Activated T-cell treated with anti-CD3 and anti-CD28 coated beads, Interleukin-2, amount 50 U/mL, for 48 hours (primary cell): ENCODE results near the gene PDGFC.

Experiments used
- DNase-seq, 2 experiments: peaks; one replicate each; pipeline ENCODE4 v3.0.0-alpha.2; 2020

Gene PDGFC

DNA sequence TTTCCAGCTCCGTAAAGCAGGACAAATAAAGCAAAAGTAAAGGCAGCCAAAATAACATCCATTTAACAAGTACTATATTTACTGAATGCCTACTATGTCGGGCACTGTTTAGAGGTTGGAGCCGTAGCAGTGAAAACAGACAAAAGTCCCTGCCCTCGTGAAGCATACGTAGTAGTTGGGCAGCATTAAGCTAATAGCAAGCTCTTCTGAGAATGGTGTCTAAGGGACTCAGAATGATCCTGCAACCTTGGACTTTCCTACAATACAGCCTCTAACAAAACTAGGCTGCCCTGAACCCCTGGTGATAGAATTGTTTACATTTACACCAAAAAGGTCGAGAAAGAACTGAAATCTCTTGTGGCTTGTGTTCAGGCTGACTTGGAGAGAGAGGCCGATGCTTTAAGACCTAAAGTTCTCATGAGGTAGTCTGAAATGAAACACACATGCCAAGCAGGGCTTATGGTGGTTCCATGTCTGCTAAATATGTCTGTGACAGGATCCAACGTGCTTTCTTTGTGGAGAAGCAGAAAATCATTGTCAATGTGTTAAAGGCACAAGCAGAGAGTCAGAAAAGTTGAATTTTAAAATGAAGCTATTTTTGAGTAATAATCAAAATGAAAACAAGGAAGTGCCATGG is 898 bp upstream of the PDGFC start:
- no peak for DNase-seq

- peak in 1 of 2 experiments; percentile 16 for DNase-seq
These were observed 379 bp downstream of the PDGFC start for GRCh38 chr4:156971165-156971675.

DNA sequence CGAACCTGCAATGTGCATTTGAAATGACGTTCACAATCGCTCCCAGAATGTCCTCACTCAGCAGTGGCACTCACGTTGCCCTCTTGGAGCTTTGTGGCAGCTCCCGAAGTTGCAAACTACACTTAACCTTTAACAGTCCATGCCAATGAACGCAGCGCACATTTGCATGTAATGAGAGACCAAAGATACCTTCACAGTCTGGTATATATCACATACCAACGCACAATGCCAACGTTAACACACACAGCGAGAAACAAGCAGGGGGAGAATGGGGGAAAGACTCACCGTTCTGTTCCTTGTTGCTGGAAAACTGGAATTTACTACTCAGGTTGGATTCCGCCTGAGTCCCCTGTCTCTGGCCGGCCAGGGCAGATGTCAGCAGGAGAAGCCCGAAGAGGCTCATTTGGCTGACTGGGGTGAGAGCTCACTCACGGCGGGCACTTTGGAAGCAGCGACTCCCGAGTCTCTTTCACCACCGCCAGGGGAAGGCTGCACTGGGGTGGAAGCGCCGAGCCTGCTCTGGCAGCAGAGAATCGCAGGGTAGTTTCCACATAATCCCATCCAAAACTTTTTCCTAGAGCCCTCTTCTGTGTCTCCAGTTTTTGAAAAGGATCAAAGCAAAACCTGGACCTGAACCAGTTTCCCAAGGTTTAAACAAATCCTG is 966 bp downstream of the PDGFC start:
- DNase-seq = peak in 1 of 2 experiments; percentile 18

DNA sequence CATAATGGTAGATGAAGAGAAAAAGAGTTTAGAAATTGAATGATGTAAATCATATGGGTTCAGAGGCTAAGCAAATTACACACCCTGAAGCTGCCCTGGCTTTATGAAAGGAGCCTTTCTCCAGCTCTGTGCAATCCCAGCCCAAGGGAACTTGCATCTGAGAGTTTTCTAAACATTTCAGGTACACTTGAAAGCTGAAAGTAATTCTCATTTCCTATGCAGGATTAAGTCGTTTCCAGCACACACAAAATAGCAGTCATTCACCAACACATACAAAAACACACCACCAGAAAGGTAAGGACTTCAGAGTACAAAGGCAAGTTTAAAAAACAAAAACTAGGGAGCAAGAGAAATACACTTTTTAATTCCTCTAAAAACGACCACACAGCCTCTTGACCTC is 1.7 kb downstream of the PDGFC start:
- DNase-seq = no peak

GRCh38 chr4:156969101-156969500 is 2.5 kb downstream of the PDGFC start:
- no peak for DNase-seq

GRCh38 chr4:156968479-156968984 is 3.1 kb downstream of the PDGFC start:
- DNase-seq = peak; percentile 35 to 37

DNA sequence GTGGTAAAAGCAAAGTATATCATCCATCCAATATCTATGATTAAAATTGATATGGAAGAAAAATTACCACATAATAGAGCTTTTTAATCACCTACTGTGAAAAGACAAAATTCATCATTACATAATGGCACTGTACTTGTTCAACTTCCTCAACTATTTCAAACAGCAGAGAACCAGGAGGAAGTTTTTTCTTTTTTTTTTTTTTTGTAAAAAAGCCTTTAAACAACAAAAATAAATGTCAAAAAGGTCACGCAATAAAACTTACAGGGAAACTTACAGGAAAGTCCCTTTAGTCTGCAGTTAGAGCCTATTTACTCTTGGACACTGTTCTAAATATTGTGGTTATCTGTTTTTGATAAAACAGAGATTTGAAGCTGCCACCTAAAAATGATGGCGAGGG is 4.8 kb downstream of the PDGFC start:
- no peak for DNase-seq

- no peak for DNase-seq
These were observed 8.2 kb downstream of the PDGFC start for GRCh38 chr4:156963419-156963818.

DNA sequence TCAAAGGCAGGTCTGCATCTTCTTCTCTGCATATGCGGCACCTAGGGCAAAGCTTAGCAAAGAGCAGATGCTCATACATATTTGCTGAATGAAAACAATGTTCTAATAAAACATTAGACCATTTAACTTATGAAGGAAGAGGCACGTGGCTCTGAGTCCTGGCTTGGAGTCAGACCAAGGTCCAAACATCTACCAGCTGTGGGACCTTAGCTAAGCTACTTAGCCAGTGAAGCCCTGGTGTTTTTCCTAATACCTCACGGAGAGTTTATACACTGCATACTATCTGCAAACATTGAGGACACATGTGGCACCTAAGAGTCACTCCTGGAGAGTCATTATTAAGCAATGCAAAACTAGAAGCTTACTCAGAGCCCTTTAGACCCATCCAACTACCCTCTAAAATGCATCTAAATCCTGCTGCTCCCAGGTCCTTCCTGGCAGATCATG is 9.0 kb downstream of the PDGFC start:
- no peak for DNase-seq

GRCh38 chr4:156962058-156962358 is 9.6 kb downstream of the PDGFC start:
- DNase-seq = no peak

DNA sequence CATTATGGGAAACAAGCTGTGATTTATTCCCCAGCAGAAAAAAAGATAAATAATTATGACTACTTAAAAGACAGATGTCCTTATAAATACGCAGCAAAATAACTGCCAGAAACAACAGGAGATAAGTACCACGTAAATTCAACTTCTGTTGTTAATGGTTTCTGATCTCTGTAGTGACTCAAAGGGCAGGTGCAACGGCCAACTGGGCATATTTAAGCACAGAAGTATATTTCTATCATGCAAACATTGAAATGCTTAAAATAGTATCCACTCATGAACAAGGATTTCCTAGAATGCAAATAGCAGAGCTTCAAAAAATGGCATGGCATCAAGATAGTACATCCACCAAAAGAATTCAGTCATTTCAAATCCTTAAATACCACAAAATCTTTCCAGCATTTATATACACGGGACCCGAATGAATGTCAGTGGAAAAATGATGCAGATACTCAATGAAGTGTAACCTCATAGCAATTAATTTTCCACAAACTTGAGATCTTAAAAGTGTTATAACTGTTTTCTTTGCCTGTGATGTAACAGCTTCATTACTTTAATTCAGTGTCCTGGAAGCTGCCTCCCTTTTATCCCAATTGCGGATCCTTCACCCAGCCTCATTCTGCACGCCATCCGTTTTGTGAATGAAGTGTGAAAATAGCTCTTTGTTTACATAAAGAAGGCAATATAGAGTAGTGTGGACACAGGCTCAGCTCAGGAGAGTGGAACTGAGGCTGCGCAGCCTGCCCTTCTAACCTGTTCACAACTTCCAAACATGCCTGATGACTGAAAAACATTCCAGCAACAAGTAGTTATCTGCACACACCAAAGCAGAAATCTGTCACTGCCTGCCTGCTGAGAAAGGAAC is 10.2 kb downstream of the PDGFC start:
- no peak for DNase-seq

- no peak for DNase-seq
These were observed 12.3 kb downstream of the PDGFC start for GRCh38 chr4:156959298-156959702.

DNA sequence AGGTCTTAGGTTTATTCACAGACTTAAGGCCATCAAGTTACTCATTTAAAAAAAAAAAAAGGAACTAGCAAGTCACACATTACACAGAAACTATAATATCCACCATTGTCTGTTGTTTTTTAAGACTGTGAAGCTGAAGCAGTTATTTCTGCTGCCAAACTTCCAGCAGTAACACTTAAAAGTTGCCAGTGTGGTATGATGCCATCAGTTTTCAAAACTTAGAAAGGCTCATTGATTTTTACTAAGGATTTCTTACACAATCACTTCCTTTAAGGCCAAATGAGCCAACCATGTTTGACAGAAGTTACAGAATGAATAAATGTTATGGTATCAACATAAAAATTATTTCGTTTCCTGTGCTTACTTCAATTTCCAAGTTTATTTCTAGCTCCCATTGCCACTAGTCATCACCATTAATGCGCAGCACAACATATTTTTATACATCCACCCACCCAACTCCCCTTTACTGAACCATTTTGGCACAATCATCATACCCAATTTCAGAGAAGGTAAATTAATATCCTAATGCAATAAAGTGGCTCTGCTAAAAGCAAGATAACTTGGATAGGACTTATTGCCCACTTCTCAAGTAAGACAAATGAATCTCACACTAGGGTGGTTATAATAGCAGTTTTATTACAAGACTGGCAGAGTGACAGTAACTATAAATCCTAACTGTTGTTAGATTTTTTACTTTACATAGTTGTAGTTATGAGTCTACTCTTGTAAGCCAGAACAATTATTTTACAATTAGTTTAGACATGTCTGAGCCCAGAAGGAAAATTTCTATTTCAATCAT is 13.1 kb downstream of the PDGFC start:
- no peak for DNase-seq

GRCh38 chr4:156957556-156957955 is 14.0 kb downstream of the PDGFC start:
- DNase-seq = no peak

DNA sequence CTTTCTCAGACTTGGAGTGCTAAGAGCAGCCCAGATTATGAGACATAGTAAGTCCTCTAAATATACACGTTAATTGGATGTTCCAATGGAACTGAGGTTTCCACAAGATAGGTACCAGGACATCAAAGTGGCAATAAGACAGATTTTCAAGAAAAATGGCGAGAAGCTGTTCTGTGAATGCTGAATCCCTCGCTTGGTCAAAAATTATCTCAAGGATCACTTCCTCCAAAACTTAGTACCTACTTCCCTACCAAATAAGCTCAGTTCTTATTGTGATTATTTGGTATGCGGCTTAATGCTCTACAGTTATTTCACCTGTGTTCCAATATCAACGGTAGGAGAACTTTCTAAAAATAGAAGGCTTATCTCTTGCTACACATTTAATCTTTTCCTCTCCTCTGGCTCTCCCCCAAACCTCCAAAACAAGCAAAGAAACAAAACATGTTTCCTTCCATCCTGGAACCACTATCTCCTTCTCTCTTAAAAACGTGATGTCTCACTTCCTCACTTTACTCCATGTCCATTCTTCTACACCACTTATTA is 14.7 kb downstream of the PDGFC start:
- no peak for DNase-seq

DNA sequence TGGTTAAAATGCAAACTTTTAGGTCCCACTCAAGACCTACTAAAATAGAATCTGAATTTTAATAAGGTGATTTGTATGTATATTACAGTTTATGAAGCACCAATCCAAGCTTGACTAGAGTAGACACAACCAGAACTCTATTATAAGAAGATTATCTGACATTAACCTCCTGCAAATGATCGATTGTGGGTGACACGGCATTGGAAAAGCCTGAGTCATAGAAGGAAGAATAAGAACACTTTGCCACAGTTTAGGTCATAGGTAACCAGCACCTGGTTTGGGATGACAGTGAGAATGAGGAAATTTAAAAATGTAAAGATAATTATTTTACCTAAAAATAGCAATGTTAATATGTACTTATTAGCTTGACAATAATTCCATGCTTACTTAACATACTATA is 15.2 kb downstream of the PDGFC start:
- DNase-seq = no peak

DNA sequence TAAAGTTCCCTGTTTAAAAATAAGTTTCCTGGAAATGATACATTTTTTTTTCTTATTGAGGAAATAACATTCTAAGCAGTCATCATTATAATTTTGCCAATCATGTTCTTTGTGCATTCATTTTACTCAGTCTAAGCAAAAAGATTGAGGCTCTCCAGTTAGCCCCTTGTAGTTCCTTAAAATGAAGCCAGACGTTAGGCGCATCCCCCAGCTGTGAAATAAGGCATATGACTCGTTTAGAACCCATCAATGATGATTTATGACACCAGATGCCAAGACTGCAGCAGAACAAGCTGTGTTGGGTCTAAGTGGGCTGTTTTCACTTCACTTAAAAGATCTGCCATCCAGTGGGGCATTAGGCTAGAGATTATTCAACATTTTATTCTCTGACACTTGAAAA is 17.0 kb downstream of the PDGFC start:
- no peak for DNase-seq

GRCh38 chr4:156953951-156954350 is 17.6 kb downstream of the PDGFC start:
- no peak for DNase-seq

- DNase-seq = no peak
These were observed 18.6 kb downstream of the PDGFC start for GRCh38 chr4:156953001-156953400.

GRCh38 chr4:156952078-156952759 is 19.4 kb downstream of the PDGFC start:
- DNase-seq = no peak

GRCh38 chr4:156950948-156951347 is 20.7 kb downstream of the PDGFC start:
- DNase-seq = no peak

GRCh38 chr4:156950090-156950489 is 21.5 kb downstream of the PDGFC start:
- DNase-seq = no peak
